ENCODE data around the gene GLI3.

GLI3 gene

GRCh38 chr7:42049761-42050160 lies 187.2 kb downstream of the GLI3 start:
- in situ Hi-C loops (cut with HindIII; ENCODE audit: low sequenced_read_pairs) = no loop called here

- in situ Hi-C loops (cut with HindIII; ENCODE audit: low sequenced_read_pairs) = no loop called here
These were observed 190.5 kb downstream of the GLI3 start for GRCh38 chr7:42046483-42046882.

- in situ Hi-C loops (cut with HindIII; ENCODE audit: low sequenced_read_pairs) = no loop called here
These were observed 191.0 kb downstream of the GLI3 start for GRCh38 chr7:42045961-42046360.

- in situ Hi-C loops (cut with HindIII; ENCODE audit: low sequenced_read_pairs) = no loop called here
These were observed 197.1 kb downstream of the GLI3 start for GRCh38 chr7:42039921-42040320.

- in situ Hi-C loops (cut with HindIII; ENCODE audit: low sequenced_read_pairs) = no loop called here
These were observed 201.8 kb downstream of the GLI3 start for GRCh38 chr7:42035210-42035609.

GRCh38 chr7:42033480-42033879 lies 203.5 kb downstream of the GLI3 start:
- in situ Hi-C loops (cut with HindIII; ENCODE audit: low sequenced_read_pairs) = loop anchor here (5.0 kb wide), 1 partner anchor 51 kb away; no protein-coding TSS in a partner anchor

GRCh38 chr7:42029405-42029804 lies 207.6 kb downstream of the GLI3 start:
- in situ Hi-C loops (cut with HindIII; ENCODE audit: low sequenced_read_pairs) = no loop called here

- in situ Hi-C loops (cut with HindIII; ENCODE audit: low sequenced_read_pairs) = no loop called here
These were observed 209.5 kb downstream of the GLI3 start for GRCh38 chr7:42027521-42027920.

- in situ Hi-C loops (cut with HindIII; ENCODE audit: low sequenced_read_pairs) = no loop called here
These were observed 210.3 kb downstream of the GLI3 start for GRCh38 chr7:42026622-42027197.

GRCh38 chr7:42025635-42026375 lies 211.2 kb downstream of the GLI3 start:
- in situ Hi-C loops (cut with HindIII; ENCODE audit: low sequenced_read_pairs) = no loop called here

- in situ Hi-C loops (cut with HindIII; ENCODE audit: low sequenced_read_pairs) = no loop called here
These were observed 212.5 kb downstream of the GLI3 start for GRCh38 chr7:42024537-42024936.

GRCh38 chr7:42023262-42023661 lies 213.7 kb downstream of the GLI3 start:
- in situ Hi-C loops (cut with HindIII; ENCODE audit: low sequenced_read_pairs) = no loop called here

GRCh38 chr7:42022791-42023190 lies 214.2 kb downstream of the GLI3 start:
- in situ Hi-C loops (cut with HindIII; ENCODE audit: low sequenced_read_pairs) = no loop called here

GRCh38 chr7:42022056-42022455 lies 215.0 kb downstream of the GLI3 start:
- in situ Hi-C loops (cut with HindIII; ENCODE audit: low sequenced_read_pairs) = no loop called here

- in situ Hi-C loops (cut with HindIII; ENCODE audit: low sequenced_read_pairs) = no loop called here
These were observed 215.4 kb downstream of the GLI3 start for GRCh38 chr7:42021631-42022030.

GRCh38 chr7:42020061-42020460 lies 216.9 kb downstream of the GLI3 start:
- in situ Hi-C loops (cut with HindIII; ENCODE audit: low sequenced_read_pairs) = no loop called here

- in situ Hi-C loops (cut with HindIII; ENCODE audit: low sequenced_read_pairs) = no loop called here
These were observed 219.5 kb downstream of the GLI3 start for GRCh38 chr7:42017349-42017986.

- in situ Hi-C loops (cut with HindIII; ENCODE audit: low sequenced_read_pairs) = no loop called here
These were observed 220.5 kb downstream of the GLI3 start for GRCh38 chr7:42016517-42016916.

GRCh38 chr7:42014625-42015618 lies 222.1 kb downstream of the GLI3 start:
- in situ Hi-C loops (cut with HindIII; ENCODE audit: low sequenced_read_pairs) = no loop called here

GRCh38 chr7:42012786-42013360 lies 224.1 kb downstream of the GLI3 start:
- in situ Hi-C loops (cut with HindIII; ENCODE audit: low sequenced_read_pairs) = no loop called here

GRCh38 chr7:42012313-42012712 lies 224.7 kb downstream of the GLI3 start:
- in situ Hi-C loops (cut with HindIII; ENCODE audit: low sequenced_read_pairs) = no loop called here

Measured in endothelial cell of hepatic sinusoid (primary cell).